Upper lobe of left lung (tissue), 4 donors: ENCODE results near the gene SLC25A21.

Experiments
- CTCF ChIP-seq, 6 experiments: fragments of 450-650 bp in 4 of 6; fragments of 200-600 bp in 2 of 6; sonication (generic) in 2 of 6; IDR thresholded peaks; one replicate each; pipeline ENCODE4 v1.5.1; 2016 to 2019; ENCODE audit warnings: antibody characterized with exemption in 6 of 6
- EP300 ChIP-seq, 4 donors: sonication (generic); formaldehyde crosslinking; IDR thresholded peaks; one replicate each; pipeline ENCODE4 v1.5.1; 2017; ENCODE audit warnings: antibody characterized with exemption in 4 of 4, control low read depth in 2 of 4
- POLR2A ChIP-seq, 4 donors: fragments of 450-650 bp; IDR thresholded peaks; one replicate each; pipeline ENCODE4 v1.5.1; 2016 to 2017; ENCODE audit warnings: antibody characterized with exemption in 4 of 4, mild to moderate bottlenecking in 2 of 4
- POLR2AphosphoS5 ChIP-seq, 2 donors: sonication (generic); formaldehyde crosslinking; IDR thresholded peaks; one replicate each; pipeline ENCODE4 v1.5.1; 2017; ENCODE audit warnings: antibody characterized with exemption in 2 of 2

- TF ChIP-seq CTCF (IDR thresholded peaks at IDR 0.05) (no peak), POLR2AphosphoS5 (IDR thresholded peaks at IDR 0.05) (no peak), POLR2A (IDR thresholded peaks at IDR 0.05) (no peak), EP300 (IDR thresholded peaks at IDR 0.05) (no peak)
These were observed 489.2 kb downstream of the SLC25A21 start for GRCh38 chr14:36683083-36683724.
